ENCODE measurements around the gene KLHL11. TPM values are rescaled to one million over a fixed set of nuclear protein-coding genes. Genes with fewer than 3 reads are reported as not detected.

KLHL11 gene
- total RNA-seq, 1 experiment from 2014 or later = 16.8 TPM

DNA sequence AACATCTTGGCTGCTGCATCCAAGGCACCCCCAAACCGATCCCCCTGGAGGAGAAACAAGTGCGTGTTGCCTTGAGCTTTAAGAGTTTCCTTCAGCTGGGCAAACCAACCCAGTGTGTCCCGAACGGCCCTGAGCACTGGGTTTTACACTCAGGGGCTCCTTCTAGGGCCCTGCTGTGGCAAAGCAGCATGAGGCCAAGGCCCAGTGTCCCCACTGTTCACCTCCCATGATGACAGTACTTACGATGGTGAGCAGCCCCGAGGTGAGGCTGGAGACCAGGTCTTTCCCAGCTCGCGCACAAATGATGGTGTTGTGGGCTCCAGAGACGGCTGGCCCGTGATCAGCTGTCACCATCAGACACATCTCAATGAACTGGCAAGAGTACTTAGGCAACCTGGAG is 6.6 kb upstream of the KLHL11 start:
- no peak overlapping the region for H2BK12ac ChIP-seq (ENCODE audit: insufficient read length, low read depth, low read length)
- H2BK5ac ChIP-seq (ENCODE audit: insufficient read length, low read length) = no peak overlapping the region
- no peak overlapping the region for H3K9ac ChIP-seq (ENCODE audit: extremely low read depth, insufficient read length, low read length)
- no peak overlapping the region for H3K4me3 Mint-ChIP-seq
- no peak overlapping the region for H3K4me2 ChIP-seq (ENCODE audit: insufficient read depth, insufficient read length, low read length)
- H3K27ac Mint-ChIP-seq = peak overlapping the region in 2 of 3 experiments; percentile 34 to 80; a peak in 2 of 7 replicates
- H4K5ac ChIP-seq (ENCODE audit: insufficient read length, low read depth, low read length) = no peak overlapping the region
- H4K20me1 ChIP-seq (ENCODE audit: control insufficient read depth, insufficient read depth, insufficient read length) = no peaks in the 10 kb centered on the region
- no peaks in the 10 kb centered on the region for H3K23me2 ChIP-seq (ENCODE audit: insufficient read length, low read depth, low read length, poor library complexity, severe bottlenecking)
- H3K4me1 Mint-ChIP-seq = no peaks in the 10 kb centered on the region
- WGBS (ENCODE audit: extremely low coverage, insufficient read length, low lambda C conversion rate) = no CpG with 5 or more reads among the region's 10 CpGs
- no peak overlapping the region for H3K18ac ChIP-seq (ENCODE audit: insufficient read length, low read depth, low read length)
- no peak overlapping the region for H3K14ac ChIP-seq (ENCODE audit: insufficient read depth, low read length)
- H3K36me3 Mint-ChIP-seq (ENCODE audit: insufficient read depth in 1 of 3, low read depth in 3 of 3) = peaks cover 72 to 95% (median 91%) of the 10 kb centered on the region in 3 experiments
- no peaks in the 10 kb centered on the region for H3K79me2 ChIP-seq (ENCODE audit: insufficient read depth, low read length)
- no peaks in the 10 kb centered on the region for H3K4me1 ChIP-seq (ENCODE audit: insufficient read depth, low read length)
- H3K27me3 Mint-ChIP-seq (ENCODE audit: low read depth) = no peaks in the 10 kb centered on the region
- no peaks in the 10 kb centered on the region for H3K79me1 ChIP-seq (ENCODE audit: insufficient read depth, low read depth, low read length, poor library complexity, severe bottlenecking)
- H3K27me3 ChIP-seq (ENCODE audit: insufficient read depth, low read length) = no peaks in the 10 kb centered on the region
- H3K23ac ChIP-seq (ENCODE audit: insufficient read length, low read depth, low read length) = no peak overlapping the region
- H3K56ac ChIP-seq (ENCODE audit: insufficient read length, low read depth, low read length) = no peak overlapping the region
- no peak overlapping the region for H3K4ac ChIP-seq (ENCODE audit: low read depth, low read length)
- no peak overlapping the region for H2BK20ac ChIP-seq (ENCODE audit: low read depth, low read length, poor library complexity, severe bottlenecking)
- no peak overlapping the region for H2BK15ac ChIP-seq (ENCODE audit: low read depth, low read length)
- no peak overlapping the region for H2AFZ ChIP-seq (ENCODE audit: low read length)
- H4K8ac ChIP-seq (replicated peaks; ENCODE audit: insufficient read length, low read depth, low read length) = no peak overlapping the region
- H3K9me3 Mint-ChIP-seq = peaks cover 0 to 3% of the 10 kb centered on the region in 2 experiments; a peak in 2 of 5 replicates
- TF ChIP-seq, protein P1, sequence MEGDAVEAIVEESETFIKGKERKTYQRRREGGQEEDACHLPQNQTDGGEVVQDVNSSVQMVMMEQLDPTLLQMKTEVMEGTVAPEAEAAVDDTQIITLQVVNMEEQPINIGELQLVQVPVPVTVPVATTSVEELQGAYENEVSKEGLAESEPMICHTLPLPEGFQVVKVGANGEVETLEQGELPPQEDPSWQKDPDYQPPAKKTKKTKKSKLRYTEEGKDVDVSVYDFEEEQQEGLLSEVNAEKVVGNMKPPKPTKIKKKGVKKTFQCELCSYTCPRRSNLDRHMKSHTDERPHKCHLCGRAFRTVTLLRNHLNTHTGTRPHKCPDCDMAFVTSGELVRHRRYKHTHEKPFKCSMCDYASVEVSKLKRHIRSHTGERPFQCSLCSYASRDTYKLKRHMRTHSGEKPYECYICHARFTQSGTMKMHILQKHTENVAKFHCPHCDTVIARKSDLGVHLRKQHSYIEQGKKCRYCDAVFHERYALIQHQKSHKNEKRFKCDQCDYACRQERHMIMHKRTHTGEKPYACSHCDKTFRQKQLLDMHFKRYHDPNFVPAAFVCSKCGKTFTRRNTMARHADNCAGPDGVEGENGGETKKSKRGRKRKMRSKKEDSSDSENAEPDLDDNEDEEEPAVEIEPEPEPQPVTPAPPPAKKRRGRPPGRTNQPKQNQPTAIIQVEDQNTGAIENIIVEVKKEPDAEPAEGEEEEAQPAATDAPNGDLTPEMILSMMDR (conservative IDR thresholded peaks at IDR 0.05) = no peak
- DNase-seq = no peak
- no peak overlapping the region for H2AK5ac ChIP-seq (ENCODE audit: insufficient read length, low read length)
- no peak overlapping the region for H4K91ac ChIP-seq (ENCODE audit: insufficient read length, low read depth, low read length)
- no peak overlapping the region for H2BK120ac ChIP-seq (ENCODE audit: low read depth, low read length, poor library complexity, severe bottlenecking)
- no peak overlapping the region for H3K27ac ChIP-seq (ENCODE audit: insufficient read length, low read depth, low read length)
- no peak overlapping the region for H3T11ph ChIP-seq (ENCODE audit: low read length)
- H3K9me3 ChIP-seq (ENCODE audit: control insufficient read depth, low read depth, low read length) = no peaks in the 10 kb centered on the region
